ENCODE measurements around the gene SNAPC1. TPM values are rescaled to one million over a fixed set of nuclear protein-coding genes. Genes with fewer than 3 reads are reported as not detected.

Gene SNAPC1
- total RNA-seq, 1 experiment from 2014 or later: 6.8 TPM

GRCh38 chr14:61756135-61756534 lies 6.1 kb upstream of the SNAPC1 start:
- H3K27ac Mint-ChIP-seq: peak overlapping the region in 1 of 3 experiments; percentile 91; a peak in 4 of 7 replicates
- no peak for DNase-seq

More at GRCh38 chr14:61756135-61756534, 6.1 kb upstream of the SNAPC1 start:
- Histone ChIP-seq H3K9me3 (ENCODE audit: control insufficient read depth, low read depth, low read length) (no peaks in the 10 kb centered on the region), H4K5ac (ENCODE audit: insufficient read length, low read depth, low read length) (no peak overlapping the region), H2BK5ac (ENCODE audit: insufficient read length, low read length) (no peak overlapping the region), H3K27me3 (ENCODE audit: insufficient read depth, low read length) (no peaks in the 10 kb centered on the region), H2BK12ac (ENCODE audit: insufficient read length, low read depth, low read length) (no peak overlapping the region), H2BK15ac (ENCODE audit: low read depth, low read length) (no peak overlapping the region), H2BK120ac (ENCODE audit: low read depth, low read length, poor library complexity, severe bottlenecking) (no peak overlapping the region), H3K14ac (ENCODE audit: insufficient read depth, low read length) (no peak overlapping the region), H3K4me2 (ENCODE audit: insufficient read depth, insufficient read length, low read length) (no peak overlapping the region), H3K9ac (ENCODE audit: extremely low read depth, insufficient read length, low read length) (no peak overlapping the region), H3K4me1 (ENCODE audit: insufficient read depth, low read length) (peaks cover 4% of the 10 kb centered on the region; the same call in 1 of the 2 replicates), H2AFZ (ENCODE audit: low read length) (no peak overlapping the region), H4K91ac (ENCODE audit: insufficient read length, low read depth, low read length) (no peak overlapping the region), H3K56ac (ENCODE audit: insufficient read length, low read depth, low read length) (no peak overlapping the region), H4K20me1 (ENCODE audit: control insufficient read depth, insufficient read depth, insufficient read length) (no peaks in the 10 kb centered on the region), H2BK20ac (ENCODE audit: low read depth, low read length, poor library complexity, severe bottlenecking) (no peak overlapping the region), H3K23ac (ENCODE audit: insufficient read length, low read depth, low read length) (no peak overlapping the region), H3K79me1 (ENCODE audit: insufficient read depth, low read depth, low read length, poor library complexity, severe bottlenecking) (no peaks in the 10 kb centered on the region), H3K79me2 (ENCODE audit: insufficient read depth, low read length) (no peaks in the 10 kb centered on the region), H3T11ph (ENCODE audit: low read length) (no peak overlapping the region), H4K8ac (replicated peaks; ENCODE audit: insufficient read length, low read depth, low read length) (no peak overlapping the region), H2AK5ac (ENCODE audit: insufficient read length, low read length) (no peak overlapping the region), H3K23me2 (ENCODE audit: insufficient read length, low read depth, low read length, poor library complexity, severe bottlenecking) (no peaks in the 10 kb centered on the region), H3K27ac (ENCODE audit: insufficient read length, low read depth, low read length) (peak overlapping the region; percentile 94), H3K4ac (ENCODE audit: low read depth, low read length) (no peak overlapping the region), H3K18ac (ENCODE audit: insufficient read length, low read depth, low read length) (no peak overlapping the region)
- Mint-ChIP-seq H3K27me3 (ENCODE audit: low read depth) (no peaks in the 10 kb centered on the region; the same call in 1 of the 2 replicates), H3K9me3 (peaks cover 2 to 17% of the 10 kb centered on the region in 2 experiments; a peak in 3 of 5 replicates), H3K4me1 (peaks cover 6 to 16% of the 10 kb centered on the region in 2 experiments; a peak in 3 of 4 replicates), H3K36me3 (ENCODE audit: insufficient read depth in 1 of 3, low read depth in 3 of 3) (peaks cover 2 to 29% (median 26%) of the 10 kb centered on the region in 3 experiments; a peak in 6 of 7 replicates), H3K4me3 (peak overlapping the region in 1 of 2 experiments; percentile 33; a peak in 1 of 5 replicates)
- no CpG with 5 or more reads among the region's 2 CpGs for WGBS (ENCODE audit: extremely low coverage, insufficient read length, low lambda C conversion rate)
- no peak for TF ChIP-seq CTCF (conservative IDR thresholded peaks at IDR 0.05)

Measured in H9 (cell line).